ENCODE measurements around the gene PRDM15. TPM values are rescaled to one million over a fixed set of nuclear protein-coding genes. Genes with fewer than 3 reads are reported as not detected.

The PRDM15 gene
- total RNA-seq, 4 donors from 2014 or later: 4.7 to 9.2 (median 5.4) TPM

DNA sequence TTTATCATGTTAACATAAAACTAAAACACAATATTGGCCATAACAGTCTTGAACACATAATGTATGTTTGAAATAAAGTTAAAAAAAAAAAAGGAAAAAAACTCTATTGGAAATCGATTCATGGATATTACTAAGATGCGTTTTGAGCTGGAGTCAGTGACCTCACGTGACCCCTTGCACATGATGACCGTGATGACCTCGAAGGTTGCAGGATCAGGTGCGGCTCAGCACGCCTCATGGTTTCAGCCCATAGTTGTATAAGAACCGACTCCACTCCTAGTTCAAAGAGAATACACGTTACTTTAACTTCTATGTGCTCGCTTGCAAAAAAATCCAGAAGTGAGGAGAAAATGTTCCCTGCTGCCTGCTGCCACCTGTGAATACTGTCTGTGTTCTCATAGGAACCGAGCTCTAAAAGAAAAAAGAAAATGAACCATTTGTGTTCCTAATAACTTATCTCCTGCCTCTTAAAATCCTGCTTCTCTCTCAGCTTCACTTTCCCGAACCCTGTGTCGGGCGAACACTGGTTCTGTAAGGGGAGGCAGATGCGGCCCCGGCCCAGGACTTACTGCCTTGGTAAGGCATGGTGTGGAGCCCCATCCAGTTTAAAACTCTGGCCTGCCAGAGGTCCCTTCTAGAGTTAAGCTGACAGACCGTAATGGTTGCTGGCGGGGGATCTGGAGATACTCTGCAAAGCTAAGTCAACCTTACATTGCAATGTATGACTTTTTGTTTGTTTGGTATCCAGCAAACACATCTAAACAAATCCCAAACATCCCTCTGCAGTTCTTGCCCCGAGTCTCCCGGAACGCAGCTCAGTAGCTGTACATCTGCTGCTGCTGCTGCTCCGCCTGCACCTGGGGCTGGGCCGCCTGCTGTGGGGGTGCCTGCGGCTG is 78.5 kb downstream of the PRDM15 start:
- no peak for TF ChIP-seq POLR2A (IDR thresholded peaks at IDR 0.05)
- no peak for TF ChIP-seq CTCF (IDR thresholded peaks at IDR 0.05)
- H3K9me3 ChIP-seq: no peaks in the 10 kb centered on the region
- no peak overlapping the region for H3K27ac ChIP-seq
- H3K4me3 ChIP-seq: no peak overlapping the region
- H3K4me1 ChIP-seq: peaks cover 0 to 10% (median 0%) of the 10 kb centered on the region in 3 donors
- DNase-seq: no peak
- 87 to 91% methylated on average over 20 to 21 of the region's 24 CpGs for WGBS, 2 donors
- peaks cover 5 to 76% (median 8%) of the 10 kb centered on the region in 3 donors for H3K36me3 ChIP-seq
- intact Hi-C loops (cut with DNase I): no loop called here
- no peaks in the 10 kb centered on the region for H3K27me3 ChIP-seq

GRCh38 chr21:41799763-41800162 is 79.4 kb downstream of the PRDM15 start:
- no peak overlapping the region for H3K4me3 ChIP-seq
- H3K27me3 ChIP-seq: no peaks in the 10 kb centered on the region
- H3K4me1 ChIP-seq: peaks cover 0 to 10% (median 0%) of the 10 kb centered on the region in 3 donors
- WGBS, 2 donors: 96% methylated on average over 7 of the region's 7 CpGs
- intact Hi-C loops (cut with DNase I): no loop called here
- no peak overlapping the region for H3K27ac ChIP-seq
- TF ChIP-seq POLR2A (IDR thresholded peaks at IDR 0.05) (no peak), CTCF (IDR thresholded peaks at IDR 0.05) (no peak)
- H3K9me3 ChIP-seq: no peaks in the 10 kb centered on the region
- no peak for DNase-seq
- peaks cover 5 to 75% (median 8%) of the 10 kb centered on the region in 3 donors for H3K36me3 ChIP-seq

- no peak overlapping the region for H3K4me3 ChIP-seq
- H3K4me1 ChIP-seq: peaks cover 0 to 6% (median 0%) of the 10 kb centered on the region in 3 donors
- intact Hi-C loops (cut with DNase I): no loop called here
- no peak for TF ChIP-seq CTCF (IDR thresholded peaks at IDR 0.05)
- 84 to 95% methylated on average over 8 to 9 of the region's 20 CpGs for WGBS, 2 donors
- no peak overlapping the region for H3K27ac ChIP-seq
- peaks cover 0 to 2% (median 0%) of the 10 kb centered on the region in 3 donors for H3K9me3 ChIP-seq
- no peaks in the 10 kb centered on the region for H3K27me3 ChIP-seq
- no peak for DNase-seq
- H3K36me3 ChIP-seq: peaks cover 5 to 61% (median 8%) of the 10 kb centered on the region in 3 donors
Observed at GRCh38 chr21:41798326-41798725, 80.8 kb downstream of the PRDM15 start.

GRCh38 chr21:41796476-41797080 is 82.6 kb downstream of the PRDM15 start:
- peaks cover 5 to 44% (median 6%) of the 10 kb centered on the region in 3 donors for H3K36me3 ChIP-seq
- TF ChIP-seq CTCF (IDR thresholded peaks at IDR 0.05): no peak
- TF ChIP-seq POLR2A (IDR thresholded peaks at IDR 0.05): no peak
- no peak overlapping the region for H3K4me3 ChIP-seq
- no peak overlapping the region for H3K27ac ChIP-seq
- H3K4me1 ChIP-seq: no peaks in the 10 kb centered on the region
- H3K27me3 ChIP-seq: no peaks in the 10 kb centered on the region
- intact Hi-C loops (cut with DNase I): no loop called here
- 77 to 89% methylated on average over 10 of the region's 14 CpGs for WGBS, 2 donors
- H3K9me3 ChIP-seq: peaks cover 0 to 15% (median 6%) of the 10 kb centered on the region in 3 donors
- DNase-seq: no peak

DNA sequence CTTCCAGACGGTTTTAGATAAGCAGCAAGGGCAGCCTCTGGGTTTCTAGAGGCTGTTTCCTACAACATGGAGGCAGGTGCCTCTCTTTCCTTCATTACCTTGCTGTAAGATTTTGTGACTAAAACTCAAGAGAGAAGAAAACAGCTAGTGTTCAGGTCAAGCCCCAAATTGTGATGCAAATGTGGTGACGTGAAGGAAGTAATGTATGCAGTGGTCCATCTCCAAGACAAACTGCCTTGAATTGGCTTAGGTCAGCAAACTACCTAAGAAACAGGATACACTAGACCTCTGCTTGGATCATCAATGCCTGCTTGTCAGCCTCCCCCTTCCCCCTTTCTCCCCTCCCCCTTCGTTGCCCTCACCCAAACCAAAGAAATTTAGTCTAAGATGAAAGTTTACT is 83.4 kb downstream of the PRDM15 start:
- no peak for DNase-seq
- WGBS, 2 donors: 62 to 63% methylated on average over 3 of the region's 3 CpGs
- Histone ChIP-seq H3K27me3 (no peaks in the 10 kb centered on the region), H3K9me3 (peaks cover 0 to 15% (median 6%) of the 10 kb centered on the region in 3 donors), H3K36me3 (peaks cover 0 to 35% (median 0%) of the 10 kb centered on the region in 3 donors), H3K4me1 (no peaks in the 10 kb centered on the region), H3K4me3 (no peak overlapping the region), H3K27ac (no peak overlapping the region)
- intact Hi-C loops (cut with DNase I): no loop called here
- TF ChIP-seq POLR2A (IDR thresholded peaks at IDR 0.05): no peak
- no peak for TF ChIP-seq CTCF (IDR thresholded peaks at IDR 0.05)

Measured in esophagus squamous epithelium (tissue), 5 donors.